ENCODE data around the gene ALDH2. TPM values are rescaled to one million over a fixed set of nuclear protein-coding genes. Genes with fewer than 3 reads are reported as not detected.
A peak's percentile ranks its signal among the peaks of the same experiment; 100 is the strongest.
"Not testable (repeated sequence)": the region's sequence is repeated elsewhere in the genome, so short reads cannot be mapped to it uniquely, and the experiment has no call there.

Gene ALDH2
- total RNA-seq, 1 donor from 2014 or later: 410 TPM

- DNase-seq (no peak), ATAC-seq (no peak)
- intact Hi-C loops (cut with micrococcal nuclease): loop anchor here (10.0 kb wide), 1 partner anchor 64 kb away; no protein-coding TSS in a partner anchor
Observed at GRCh38 chr12:111818340-111818739, 51.6 kb downstream of the ALDH2 start.

- ATAC-seq: no peak
- DNase-seq: no peak
- intact Hi-C loops (cut with micrococcal nuclease): loop anchor here (10.0 kb wide), 1 partner anchor 65 kb away; no protein-coding TSS in a partner anchor
Observed at GRCh38 chr12:111819191-111820158, 52.7 kb downstream of the ALDH2 start.

- DNase-seq; ATAC-seq; intact Hi-C loops (cut with micrococcal nuclease): not testable (repeated sequence)
Observed at GRCh38 chr12:111820828-111821227, 54.1 kb downstream of the ALDH2 start.

- ATAC-seq: no peak
- DNase-seq: no peak
- intact Hi-C loops (cut with micrococcal nuclease): no loop called here
Observed at GRCh38 chr12:111822886-111823285, 56.2 kb downstream of the ALDH2 start.

- ATAC-seq: peak; percentile 82
- no peak for DNase-seq
- intact Hi-C loops (cut with micrococcal nuclease): no loop called here
Observed at GRCh38 chr12:111823891-111824290, 57.2 kb downstream of the ALDH2 start.

- peak; percentile 53 for ATAC-seq
- intact Hi-C loops (cut with micrococcal nuclease); DNase-seq: not testable (repeated sequence)
Observed at GRCh38 chr12:111824312-111824711, 57.6 kb downstream of the ALDH2 start.

GRCh38 chr12:111825509-111825908 lies 58.8 kb downstream of the ALDH2 start:
- ATAC-seq (no peak), DNase-seq (no peak)
- intact Hi-C loops (cut with micrococcal nuclease): no loop called here

GRCh38 chr12:111826316-111826715 lies 59.6 kb downstream of the ALDH2 start:
- ATAC-seq (no peak), DNase-seq (no peak)
- intact Hi-C loops (cut with micrococcal nuclease): no loop called here

- intact Hi-C loops (cut with micrococcal nuclease): no loop called here
Observed at GRCh38 chr12:111826992-111827391, 60.3 kb downstream of the ALDH2 start.

GRCh38 chr12:111827907-111828306 lies 61.2 kb downstream of the ALDH2 start:
- ATAC-seq: no peak
- intact Hi-C loops (cut with micrococcal nuclease): no loop called here
- no peak for DNase-seq

More at GRCh38 chr12:111826992-111827391, 60.3 kb downstream of the ALDH2 start:
- DNase-seq (no peak), ATAC-seq (no peak)

GRCh38 chr12:111828338-111828979 lies 61.7 kb downstream of the ALDH2 start:
- ATAC-seq (no peak), DNase-seq (no peak)
- intact Hi-C loops (cut with micrococcal nuclease): no loop called here

- DNase-seq; intact Hi-C loops (cut with micrococcal nuclease); ATAC-seq: not testable (repeated sequence)
Observed at GRCh38 chr12:111829635-111830034, 62.9 kb downstream of the ALDH2 start.

- peak; percentile 42 for DNase-seq
- ATAC-seq; intact Hi-C loops (cut with micrococcal nuclease): not testable (repeated sequence)
Observed at GRCh38 chr12:111834740-111835386, 68.1 kb downstream of the ALDH2 start.

- DNase-seq: not testable (repeated sequence)
Observed at GRCh38 chr12:111835531-111836181, 68.9 kb downstream of the ALDH2 start.

GRCh38 chr12:111838353-111838752 lies 71.6 kb downstream of the ALDH2 start:
- no peak for ATAC-seq
- intact Hi-C loops (cut with micrococcal nuclease): no loop called here
- DNase-seq: no peak

More at GRCh38 chr12:111835531-111836181, 68.9 kb downstream of the ALDH2 start:
- intact Hi-C loops (cut with micrococcal nuclease); ATAC-seq: not testable (repeated sequence)

- intact Hi-C loops (cut with micrococcal nuclease): no loop called here
- no peak for DNase-seq
- ATAC-seq: no peak
Observed at GRCh38 chr12:111840807-111841206, 74.1 kb downstream of the ALDH2 start.

- intact Hi-C loops (cut with micrococcal nuclease): no loop called here
- DNase-seq (no peak), ATAC-seq (no peak)
Observed at GRCh38 chr12:111841236-111841749, 74.6 kb downstream of the ALDH2 start.

- DNase-seq (peak; percentile 98), ATAC-seq (peak; percentile 94)
- intact Hi-C loops (cut with micrococcal nuclease): no loop called here
Observed at GRCh38 chr12:111841750-111842555, 75.2 kb downstream of the ALDH2 start, which contains the start of gene MAPKAPK5. Gene MAPKAPK5, plus strand, starts transcription at chr12:111842228. Its CDS starts 506 bp downstream, at chr12:111842734.

Data from left ventricle myocardium superior (tissue), 1 donor.